NCI-H446 treated with DMSO at 0.1 percent for 48 hours (cell line): Measurements from ENCODE around the gene CCT7.

ENCODE experiments used
- DNase-seq: peaks from one replicate; lab custom pipeline; 2025; lab: John Stamatoyannopoulos, UW

Gene CCT7

DNA sequence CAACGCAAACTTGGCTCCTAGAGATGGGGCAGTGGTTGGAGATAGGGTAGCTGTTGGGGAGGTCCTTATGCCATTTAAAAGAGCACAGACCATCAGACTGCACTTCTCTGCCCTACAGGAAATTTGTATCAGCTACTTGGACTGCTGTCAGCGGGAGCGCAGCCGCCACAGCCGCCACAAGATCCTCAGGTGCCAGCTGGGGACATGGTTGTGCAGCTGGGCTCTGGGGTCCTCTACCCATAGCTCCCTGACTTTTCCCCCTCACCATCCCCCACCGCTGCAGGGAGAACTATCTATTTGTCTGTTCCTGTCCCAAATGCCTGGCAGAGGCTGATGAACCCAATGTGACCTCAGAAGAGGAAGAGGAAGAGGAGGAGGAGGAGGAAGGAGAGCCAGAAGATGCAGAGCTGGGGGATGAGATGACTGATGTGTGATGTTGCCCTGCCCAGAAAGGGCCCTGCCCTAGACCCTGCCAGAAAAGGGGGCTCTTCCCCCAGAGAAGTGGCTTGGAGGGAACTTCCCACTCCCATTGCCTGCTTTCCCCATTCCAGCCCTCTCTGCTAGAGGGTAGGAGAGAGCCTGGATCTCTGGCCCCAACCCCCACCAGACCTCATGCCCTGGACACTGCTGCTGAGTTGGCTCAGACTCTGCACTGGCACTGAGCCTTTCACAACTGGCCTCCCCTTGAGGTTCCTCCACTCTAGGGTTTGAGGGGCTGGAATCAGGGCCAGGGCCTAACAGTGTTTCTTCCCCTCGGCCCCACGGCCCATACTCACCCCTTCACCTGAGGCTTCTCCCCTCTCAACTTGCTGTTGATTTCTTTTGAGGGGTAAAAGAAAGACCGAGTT lies 8.4 kb upstream of the CCT7 start:
- no peak for DNase-seq

DNA sequence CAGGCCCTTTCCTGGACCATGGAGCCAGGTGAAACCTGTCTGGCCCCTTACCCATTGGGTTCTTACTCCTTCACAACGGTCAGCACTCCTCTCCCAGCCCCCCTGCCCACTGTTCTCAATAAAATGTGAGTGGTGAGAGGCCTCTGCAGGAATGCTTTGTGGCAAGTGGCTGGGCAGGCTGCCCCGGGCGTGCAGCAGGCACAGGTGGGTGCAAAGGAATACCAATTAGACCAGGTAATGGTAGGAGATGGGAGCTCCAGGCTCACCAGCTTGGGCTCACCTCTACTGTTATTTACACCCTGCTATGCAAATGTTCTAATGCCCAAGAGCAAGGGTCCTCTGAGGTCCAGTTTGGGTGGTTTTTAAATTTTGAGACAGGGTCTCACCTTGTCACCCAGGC lies 7.0 kb upstream of the CCT7 start:
- no peak for DNase-seq

DNA sequence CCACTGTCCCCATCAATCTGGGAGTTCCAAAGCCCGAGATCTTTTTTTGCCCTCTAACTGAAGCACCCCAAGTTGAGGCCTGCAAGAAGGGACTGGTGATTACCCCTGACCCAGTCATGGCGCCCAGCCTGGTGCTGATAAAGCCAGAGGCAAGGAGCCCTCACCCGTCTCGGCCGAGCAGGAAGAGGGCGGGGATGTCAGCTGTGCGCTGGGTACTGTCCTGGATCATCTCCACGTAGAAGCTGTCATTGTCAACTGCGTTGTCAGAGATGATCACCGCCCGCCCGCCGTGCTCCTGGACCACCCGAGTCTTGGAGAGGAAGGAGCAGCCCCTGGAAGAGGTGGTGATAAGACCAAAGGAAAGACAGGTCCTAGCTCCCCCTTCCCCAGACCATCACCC lies 5.5 kb upstream of the CCT7 start:
- DNase-seq, result no peak

DNA sequence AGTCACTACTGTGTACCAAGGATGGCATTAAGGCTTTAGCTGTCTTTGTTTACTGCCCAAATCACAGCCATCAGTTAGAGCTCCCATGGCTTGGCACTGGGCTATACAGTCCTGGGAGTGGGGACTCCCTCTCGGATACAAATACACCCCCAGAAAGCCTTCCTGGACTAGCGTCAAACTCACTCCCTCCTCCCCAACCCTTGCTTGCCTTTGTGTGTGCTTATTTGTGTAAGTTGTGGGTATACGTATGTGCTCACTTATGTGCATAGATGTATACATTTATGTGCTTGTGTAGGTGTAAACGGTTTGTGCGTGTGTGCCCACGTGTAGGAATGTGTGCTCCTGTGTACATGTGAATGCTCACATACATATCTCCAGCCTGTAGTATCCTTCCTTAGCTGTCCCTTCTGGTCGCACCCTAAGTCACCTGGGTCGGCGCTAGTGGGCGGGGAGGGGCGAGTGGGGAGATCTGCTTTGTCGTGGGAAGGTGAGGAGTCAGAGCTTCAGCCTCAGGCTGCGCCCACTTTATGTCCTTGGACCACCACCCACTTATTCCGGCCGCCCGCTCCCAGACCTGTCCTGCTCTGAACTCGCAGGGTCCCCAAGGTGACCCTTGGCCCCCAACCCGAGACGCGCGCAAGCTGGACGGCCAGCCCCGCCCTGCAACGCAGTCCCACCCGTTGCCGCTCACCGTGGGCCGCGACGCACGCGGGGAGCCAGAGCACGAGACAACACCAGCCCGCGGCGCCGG lies 1.5 kb upstream of the CCT7 start:
- DNase-seq, result no peak

DNA sequence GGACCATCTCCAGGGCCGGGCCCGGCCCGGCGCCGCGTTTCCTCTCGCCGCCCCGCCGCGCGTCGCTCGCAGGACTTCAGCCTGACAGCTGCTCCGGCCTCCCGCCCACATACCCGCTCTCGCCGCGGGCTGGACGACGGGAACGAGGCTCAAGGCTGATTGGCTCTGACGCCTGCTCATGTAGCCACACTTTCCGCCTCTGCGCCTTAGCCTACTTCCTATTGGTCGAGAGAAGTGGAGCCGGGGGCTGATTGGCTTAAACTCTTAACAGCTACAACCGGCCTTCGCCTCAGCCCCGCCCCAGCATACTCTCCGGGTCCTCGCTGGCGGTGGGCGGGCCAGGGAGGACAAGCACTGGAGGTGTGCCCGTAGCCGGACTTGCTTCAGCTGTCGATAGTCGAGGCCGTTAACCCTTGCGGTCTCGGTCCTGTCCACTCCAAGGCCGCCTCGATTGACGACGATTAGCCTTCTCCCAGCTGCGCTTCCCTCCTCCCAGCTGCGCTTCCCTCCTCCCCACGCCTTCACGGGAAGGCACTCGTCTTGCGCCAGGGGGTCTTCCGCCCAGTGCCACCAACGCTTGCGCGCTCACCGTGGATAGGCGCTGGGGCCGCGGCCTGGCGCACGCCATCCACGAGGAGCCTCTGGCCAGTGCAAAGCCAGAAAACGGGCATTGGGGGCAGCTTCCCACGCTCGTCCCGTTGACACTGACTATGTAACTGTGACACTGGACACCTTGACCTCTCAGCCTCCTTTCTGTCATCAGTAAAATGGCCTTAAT lies 765 bp upstream of the CCT7 start, which contains the start of gene PRADC1:
Gene PRADC1 (minus strand): TSS at position 86 of the 778 bp plus-strand sequence. CDS start 79 bp downstream, at position 7.
- DNase-seq, result peak; percentile 99

DNA sequence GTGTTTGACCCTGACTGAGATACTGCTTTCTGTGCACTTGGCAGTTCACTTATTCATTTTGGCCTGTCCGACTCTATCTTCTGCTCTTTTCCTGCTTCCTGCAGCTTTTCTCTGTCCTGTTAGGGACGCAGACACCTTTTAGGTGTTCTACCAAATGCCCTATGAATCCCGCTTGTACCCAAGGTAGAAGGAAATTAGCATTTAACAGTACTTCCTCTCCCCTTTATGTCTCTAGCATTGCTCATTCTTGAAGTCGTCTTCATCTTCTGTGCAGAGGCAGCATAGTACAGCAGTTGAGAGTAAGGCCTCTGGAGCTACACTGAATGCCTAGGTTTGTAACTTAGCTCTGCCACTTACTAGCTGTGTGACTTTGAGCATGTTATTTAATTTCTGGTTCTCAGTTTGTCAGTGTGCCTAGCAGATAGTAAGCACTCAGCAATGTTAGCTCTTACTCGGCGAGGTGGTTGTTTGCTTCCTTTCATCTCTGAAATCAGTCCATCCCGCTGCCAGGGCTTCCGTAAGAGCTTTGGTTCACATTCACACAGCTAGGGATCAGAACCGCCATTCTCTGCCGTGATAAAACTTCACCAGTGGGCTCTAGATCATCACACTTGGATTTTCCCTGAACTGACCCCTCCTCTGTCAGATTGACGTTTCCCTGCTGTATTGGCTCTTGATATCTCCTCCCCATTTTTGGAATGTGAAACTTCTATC lies 1.4 kb downstream of the CCT7 start:
- no peak for DNase-seq

DNA sequence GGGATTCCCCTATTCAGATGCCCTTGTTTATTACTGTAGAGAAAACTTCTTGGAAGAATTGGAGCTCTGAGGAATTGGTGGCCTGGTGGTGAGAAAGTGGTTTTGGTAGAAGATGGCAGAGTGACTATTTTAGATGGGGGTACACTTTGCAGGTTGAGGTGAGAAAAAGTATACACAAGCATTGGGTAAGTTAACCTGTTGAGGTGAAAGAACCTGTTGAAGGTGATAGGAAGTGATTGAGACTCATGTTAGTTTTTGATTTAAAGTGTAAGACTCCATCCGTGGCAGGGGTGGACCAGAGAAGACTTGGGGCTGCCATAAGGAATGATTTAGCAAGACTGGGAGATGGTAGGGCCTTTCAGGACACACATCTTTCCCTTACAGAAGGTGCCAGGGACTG lies 3.1 kb downstream of the CCT7 start:
- DNase-seq, result no peak

DNA sequence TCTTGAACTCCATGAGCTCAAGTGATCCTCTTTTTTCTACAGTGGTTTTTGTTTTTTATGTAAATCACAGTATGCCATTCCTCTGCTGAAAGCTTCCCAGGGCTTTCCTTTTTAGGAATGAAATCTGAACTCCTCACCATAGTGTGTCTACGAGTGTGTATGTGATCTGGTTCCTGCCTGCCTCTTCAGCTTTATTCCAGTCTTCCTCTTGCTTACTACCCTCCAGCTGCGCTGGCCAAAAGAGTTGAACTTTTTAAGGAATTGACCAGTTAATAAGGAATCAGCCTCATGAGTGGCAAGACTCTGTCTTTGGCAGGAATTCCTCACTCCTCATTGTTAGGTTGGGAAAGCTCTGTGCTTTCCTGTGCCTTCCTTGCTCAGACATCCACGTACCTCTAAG lies 4.0 kb downstream of the CCT7 start:
- no peak for DNase-seq

DNA sequence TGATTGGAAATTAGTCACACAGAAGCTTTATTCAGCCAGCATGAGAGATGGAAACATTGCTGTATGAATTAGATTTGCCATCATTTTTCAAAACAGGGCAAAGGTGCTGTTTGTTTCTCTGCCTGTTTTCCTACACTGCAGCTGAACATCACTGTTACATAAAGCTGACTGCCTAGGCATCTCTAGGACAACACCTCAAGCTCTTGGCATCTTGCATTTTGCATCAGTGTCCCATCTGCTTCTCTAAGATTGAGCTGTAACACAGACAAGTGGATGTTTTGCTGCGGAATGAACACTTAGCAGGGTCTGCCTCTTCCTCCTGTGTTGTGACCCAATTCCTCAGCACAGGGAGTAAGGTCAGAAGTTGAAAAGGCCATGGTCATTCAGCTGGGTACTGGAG lies 4.9 kb downstream of the CCT7 start:
- DNase-seq, result no peak

DNA sequence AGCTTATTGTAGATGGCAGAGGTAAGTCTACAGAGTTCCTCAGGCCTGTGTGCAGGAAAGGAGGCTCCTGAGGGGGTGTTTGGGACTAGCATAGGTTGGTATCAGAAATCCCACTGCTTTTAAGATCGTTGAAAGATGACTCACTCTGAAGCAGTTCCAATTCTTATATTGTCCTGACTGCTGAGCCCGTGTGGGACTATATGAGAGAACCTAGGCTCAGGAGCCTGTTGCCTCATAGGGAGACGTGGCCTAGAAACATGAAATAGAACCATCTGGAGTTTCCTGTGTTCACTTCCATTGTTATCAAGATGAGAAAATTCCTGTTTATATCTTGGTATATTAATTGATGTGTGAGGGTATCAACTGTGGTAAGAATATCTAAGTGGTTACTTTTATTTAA lies 5.7 kb downstream of the CCT7 start:
- no peak for DNase-seq

DNA sequence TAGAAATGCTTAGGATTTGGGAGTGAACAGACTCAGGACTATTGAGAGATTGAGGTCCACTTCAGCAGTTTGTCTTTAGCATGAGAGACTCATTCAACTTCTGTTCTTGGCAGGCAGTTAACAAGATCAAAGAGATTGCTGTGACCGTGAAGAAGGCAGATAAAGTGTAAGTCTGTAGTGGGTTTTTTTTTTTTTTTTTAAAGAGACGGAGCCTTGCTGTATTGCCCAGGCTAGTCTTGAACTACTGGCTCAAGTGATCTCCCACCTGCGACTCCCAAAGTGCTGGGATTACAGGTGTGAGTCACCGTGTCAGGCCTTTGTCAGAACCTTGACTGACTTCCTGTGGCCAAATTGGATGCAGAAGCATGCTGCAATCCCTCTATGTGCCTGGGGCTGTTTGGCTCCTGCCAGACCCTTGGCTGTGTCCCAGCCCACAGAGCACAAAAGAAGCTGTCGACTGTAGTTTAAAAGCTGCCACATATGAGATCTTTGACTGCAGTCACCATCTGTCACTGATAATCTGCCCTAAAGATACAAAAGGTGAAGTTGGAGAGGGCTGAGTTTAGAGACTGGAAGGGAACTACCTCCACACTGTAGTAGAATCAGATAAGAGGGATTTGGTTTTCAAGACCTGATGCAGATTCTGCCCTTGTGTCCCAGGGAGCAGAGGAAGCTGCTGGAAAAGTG lies 9.9 kb downstream of the CCT7 start:
- DNase-seq, result peak; percentile 79

DNA sequence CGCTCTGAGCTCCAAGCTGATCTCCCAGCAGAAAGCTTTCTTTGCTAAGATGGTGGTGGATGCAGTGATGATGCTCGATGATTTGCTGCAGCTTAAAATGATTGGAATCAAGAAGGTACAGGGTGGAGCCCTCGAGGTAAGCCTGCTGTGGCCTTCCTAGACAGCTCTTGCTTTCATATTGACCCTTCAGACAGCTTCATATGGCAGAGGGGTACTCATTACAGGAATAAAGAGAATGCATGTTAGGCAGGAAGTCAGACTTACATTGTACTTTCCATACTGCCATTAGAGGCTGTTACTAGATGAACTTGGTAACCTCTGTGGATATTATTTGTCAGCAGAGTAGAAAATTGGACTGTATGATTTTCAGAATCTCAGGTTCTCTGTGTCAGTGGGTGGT lies 10.5 kb downstream of the CCT7 start:
- no peak for DNase-seq

DNA sequence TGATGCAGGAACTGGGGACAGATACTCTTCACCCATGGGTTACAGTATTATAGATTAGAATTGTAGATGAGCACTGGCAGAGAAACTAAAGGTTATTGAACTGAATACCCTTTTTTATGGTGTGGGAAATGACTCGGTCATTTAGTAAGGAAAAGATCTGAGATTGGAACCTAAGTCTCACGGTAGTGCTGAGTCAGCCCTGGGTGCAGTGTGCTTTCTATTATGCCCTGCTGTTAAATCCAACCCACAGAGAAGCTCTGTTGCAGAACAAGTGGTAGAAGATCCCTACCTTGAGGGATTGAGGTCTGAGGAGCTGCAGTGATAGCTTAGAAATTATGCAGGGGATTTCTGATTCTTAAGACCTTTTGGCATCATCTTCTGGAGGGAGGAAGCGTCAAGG lies 12.7 kb downstream of the CCT7 start:
- DNase-seq, result no peak

DNA sequence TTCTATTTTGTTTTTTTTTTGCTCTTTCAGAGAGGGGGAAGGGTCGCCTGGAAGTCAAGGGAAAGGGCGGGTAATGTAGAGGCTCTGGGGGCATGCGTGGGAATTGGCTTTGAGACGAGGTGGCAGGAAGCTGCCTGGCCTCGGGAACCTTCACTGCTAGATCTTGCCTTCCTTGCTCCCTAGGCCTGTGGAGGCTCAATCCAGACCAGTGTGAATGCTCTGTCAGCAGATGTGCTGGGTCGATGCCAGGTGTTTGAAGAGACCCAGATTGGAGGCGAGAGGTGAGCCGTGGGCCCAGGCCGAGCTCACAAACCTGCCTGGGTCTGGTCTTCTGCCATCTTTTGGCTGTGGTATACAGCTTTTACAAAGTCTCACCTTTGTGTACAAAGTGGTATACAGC lies 15.5 kb downstream of the CCT7 start:
- no peak for DNase-seq

DNA sequence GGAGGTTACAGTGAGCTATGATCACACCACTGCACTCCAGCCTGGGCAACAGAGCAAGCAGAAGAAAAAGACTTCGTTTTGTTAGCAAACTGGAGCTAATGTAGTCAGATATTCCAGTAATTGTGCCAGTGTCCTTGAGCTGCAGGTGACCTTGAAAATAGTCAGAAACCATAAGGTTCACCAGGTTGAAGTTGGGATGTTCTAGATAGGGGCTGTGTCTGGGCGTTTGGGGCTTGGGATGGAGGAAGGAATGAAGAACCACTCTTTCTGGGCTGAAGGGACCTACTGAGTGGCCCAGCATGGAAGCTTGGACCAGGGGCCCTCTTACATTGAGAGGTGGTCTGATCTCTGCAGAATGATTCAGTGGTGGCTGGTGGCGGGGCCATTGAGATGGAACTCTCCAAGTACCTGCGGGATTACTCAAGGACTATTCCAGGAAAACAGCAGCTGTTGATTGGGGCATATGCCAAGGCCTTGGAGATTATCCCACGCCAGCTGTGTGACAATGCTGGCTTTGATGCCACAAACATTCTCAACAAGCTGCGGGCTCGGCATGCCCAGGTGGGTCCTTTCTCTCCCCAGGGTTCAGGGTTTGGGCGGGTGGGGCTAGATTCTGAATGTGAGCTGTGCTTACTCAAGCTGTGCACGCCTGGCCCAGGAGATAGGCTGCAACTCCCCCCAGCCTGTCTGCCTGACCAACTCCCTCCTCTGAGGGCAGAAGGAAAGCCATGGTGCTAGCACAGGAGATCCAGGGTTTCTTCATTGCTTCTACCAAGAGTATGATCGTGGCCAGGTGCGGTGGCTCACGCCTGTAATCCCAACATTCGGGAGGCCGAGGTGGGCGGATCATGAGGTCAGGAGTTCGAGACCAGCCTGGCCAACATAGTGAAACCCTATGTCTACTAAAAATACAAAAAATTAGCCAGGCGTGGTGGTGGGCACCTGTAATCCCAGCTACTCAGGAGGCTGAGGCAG lies 17.1 kb downstream of the CCT7 start:
- DNase-seq, result no peak

DNA sequence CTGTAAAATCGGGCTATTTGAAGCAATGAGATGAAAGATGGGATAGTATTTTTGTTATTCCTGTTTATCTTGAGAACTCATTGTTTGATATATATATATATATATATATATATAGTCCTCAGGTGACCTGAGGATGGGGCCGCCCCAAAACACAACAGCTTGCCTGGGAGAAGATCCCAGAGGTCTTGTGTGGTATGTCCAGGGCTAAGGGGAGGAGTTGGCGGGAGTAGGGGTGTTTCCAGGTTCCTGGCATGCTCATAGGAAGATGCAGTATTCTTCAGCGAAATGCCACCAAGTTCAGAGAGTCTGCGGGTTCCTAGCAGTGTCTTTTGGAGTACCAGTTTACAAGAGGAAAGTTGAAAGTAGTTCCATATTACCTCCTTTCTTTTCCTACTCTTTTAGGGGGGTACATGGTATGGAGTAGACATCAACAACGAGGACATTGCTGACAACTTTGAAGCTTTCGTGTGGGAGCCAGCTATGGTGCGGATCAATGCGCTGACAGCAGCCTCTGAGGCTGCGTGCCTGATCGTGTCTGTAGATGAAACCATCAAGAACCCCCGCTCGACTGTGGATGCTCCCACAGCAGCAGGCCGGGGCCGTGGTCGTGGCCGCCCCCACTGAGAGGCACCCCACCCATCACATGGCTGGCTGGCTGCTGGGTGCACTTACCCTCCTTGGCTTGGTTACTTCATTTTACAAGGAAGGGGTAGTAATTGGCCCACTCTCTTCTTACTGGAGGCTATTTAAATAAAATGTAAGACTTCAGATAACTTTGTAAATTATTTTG lies 18.3 kb downstream of the CCT7 start:
- no peak for DNase-seq

DNA sequence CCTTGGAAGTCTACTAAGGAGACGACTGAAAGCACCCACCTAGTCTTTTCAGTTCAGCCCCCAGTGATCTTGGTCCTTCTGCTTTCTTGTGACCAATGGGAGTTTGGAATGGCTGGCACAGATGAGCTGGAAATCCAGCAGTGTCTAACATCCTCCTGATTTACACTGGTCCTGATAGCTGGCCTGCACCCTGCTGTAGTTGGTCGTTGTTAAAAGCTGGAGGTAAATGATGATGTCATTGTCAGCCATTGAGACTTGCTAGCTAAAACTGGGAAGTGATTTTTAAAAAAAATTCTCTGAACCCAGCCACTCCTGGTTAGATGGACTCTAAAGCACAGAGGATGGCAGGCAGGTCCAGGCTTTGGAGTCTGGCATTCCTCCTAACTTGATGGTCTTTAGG lies 19.3 kb downstream of the CCT7 start:
- no peak for DNase-seq

DNA sequence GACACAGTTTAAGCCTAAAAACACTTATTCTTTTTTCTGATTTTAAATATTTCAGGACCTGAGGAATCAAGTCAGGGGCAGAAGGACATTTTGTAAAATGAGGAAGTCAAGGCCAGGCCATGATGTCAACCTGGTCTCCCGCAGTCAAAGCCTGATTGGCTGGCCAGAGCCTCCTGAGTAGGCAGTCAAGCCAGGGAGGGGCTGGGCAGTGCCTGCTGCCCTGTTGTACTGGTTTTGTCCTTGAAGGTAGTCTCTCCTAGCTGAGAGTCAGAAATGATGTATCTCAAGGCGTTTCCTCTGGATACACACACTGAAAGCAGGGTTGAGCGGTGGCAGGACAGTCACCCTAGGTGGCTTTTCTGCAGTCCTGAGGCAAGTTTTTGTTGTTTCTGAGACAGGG lies 19.8 kb downstream of the CCT7 start:
- DNase-seq, result no peak

DNA sequence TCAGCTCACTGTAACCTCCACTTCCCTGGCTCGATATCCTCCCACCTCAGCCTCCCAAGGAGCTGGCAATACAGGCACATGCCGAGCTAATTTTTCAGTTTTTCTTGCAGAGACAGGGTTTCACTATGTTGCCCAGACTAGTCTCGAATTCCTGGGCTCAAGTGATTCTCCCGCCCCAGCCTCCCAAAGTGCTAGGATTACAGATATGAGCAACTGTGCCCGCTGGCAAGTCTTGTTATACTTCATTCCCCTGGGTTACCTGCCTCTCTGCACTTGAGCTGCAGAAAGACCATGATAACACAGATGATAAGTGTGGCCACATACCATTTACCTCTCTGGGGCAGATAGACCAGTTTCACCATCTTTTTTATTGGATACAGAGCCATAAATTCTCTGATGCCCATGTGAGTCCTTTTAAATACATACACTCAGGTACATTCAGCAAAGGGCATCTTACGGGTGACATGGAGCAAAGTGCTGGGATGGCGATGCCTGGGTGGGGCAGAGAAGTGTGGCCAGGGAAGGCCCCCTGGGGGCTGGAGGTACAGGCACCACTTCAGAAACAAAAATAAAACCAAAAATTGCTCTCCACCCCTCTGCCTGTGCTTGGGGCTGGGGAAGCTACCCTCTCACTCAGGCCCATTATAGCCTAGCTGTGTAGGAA lies 20.4 kb downstream of the CCT7 start:
- DNase-seq, result no peak
